ENCODE data around the gene NOL3. TPM values are rescaled to one million over a fixed set of nuclear protein-coding genes. Genes with fewer than 3 reads are reported as not detected.

The NOL3 gene
- total RNA-seq (2022; extraction: Qiagen RNA extraction; ENCODE audit: low read depth), result 44.9 to 52.4 TPM (median 50.2 TPM) in 5 replicates

GRCh38 chr16:67170168-67170948 is at the start of gene NOL3:
TSS of gene NOL3 (plus strand) at chr16:67170538.

GRCh38 chr16:67150833-67151396 is 19.4 kb upstream of the NOL3 start, which contains the start of gene B3GNT9:
TSS of gene B3GNT9 (minus strand) at chr16:67150998. CDS start at chr16:67150485, 513 bp downstream.

GRCh38 chr16:67164599-67165061 is 5.7 kb upstream of the NOL3 start, which contains the start of gene HSF4:
TSS of gene HSF4 (plus strand) at chr16:67164745. CDS start at chr16:67164812, 67 bp downstream.

GRCh38 chr16:67183627-67184452 is 13.5 kb downstream of the NOL3 start, which contains the start of gene MATCAP1:
TSS of gene MATCAP1 (minus strand) at chr16:67183963. CDS start at chr16:67180610, 3,353 bp downstream.

GRCh38 chr16:67190041-67190440 is 19.7 kb downstream of the NOL3 start, which contains the start of gene EXOC3L1:
TSS of gene EXOC3L1 (minus strand) at chr16:67190136. CDS start at chr16:67189676, 460 bp downstream.

GRCh38 chr16:67191995-67192681 is 21.8 kb downstream of the NOL3 start, which contains the start of gene E2F4:
TSS of gene E2F4 (plus strand) at chr16:67192155. CDS start at chr16:67192228, 73 bp downstream.

GRCh38 chr16:67199011-67199807 is 28.9 kb downstream of the NOL3 start, which contains the start of gene ELMO3:
TSS of gene ELMO3 (plus strand) at chr16:67199131. CDS start at chr16:67199327, 196 bp downstream.

Other genes with a start within 250 kb of the NOL3 start
- gene RRAD, start 245.0 kb upstream of the NOL3 start, total RNA-seq (2022; extraction: Qiagen RNA extraction; ENCODE audit: low read depth), result 7.2 to 19.8 TPM (median 11.7 TPM) in 5 replicates
- 121 to 175 TPM (median 171 TPM) in 5 replicates for gene CIAO2B, start 236.1 kb upstream of the NOL3 start, total RNA-seq (2022; extraction: Qiagen RNA extraction; ENCODE audit: low read depth)
- 27.5 to 30.8 TPM (median 28.4 TPM) in 5 replicates for gene CES2, start 235.0 kb upstream of the NOL3 start, total RNA-seq (2022; extraction: Qiagen RNA extraction; ENCODE audit: low read depth)
- gene CES3, start 209.3 kb upstream of the NOL3 start, total RNA-seq (2022; extraction: Qiagen RNA extraction; ENCODE audit: low read depth), result 1.7 to 2.3 TPM (median 2.0 TPM) in 5 replicates
- 1.3 to 2.1 TPM (median 1.6 TPM) in 5 replicates for gene CES4A, start 181.9 kb upstream of the NOL3 start, total RNA-seq (2022; extraction: Qiagen RNA extraction; ENCODE audit: low read depth)
- 45.0 to 53.6 TPM (median 50.3 TPM) in 5 replicates for gene CBFB, start 141.4 kb upstream of the NOL3 start, total RNA-seq (2022; extraction: Qiagen RNA extraction; ENCODE audit: low read depth)
- 22.2 to 24.5 TPM (median 23.4 TPM) in 5 replicates for gene PHAF1, start 60.6 kb upstream of the NOL3 start, total RNA-seq (2022; extraction: Qiagen RNA extraction; ENCODE audit: low read depth)
- 5.7 to 8.5 TPM (median 7.9 TPM) in 5 replicates for gene B3GNT9, start 19.5 kb upstream of the NOL3 start, total RNA-seq (2022; extraction: Qiagen RNA extraction; ENCODE audit: low read depth)
- 10.7 to 20.7 TPM (median 20.5 TPM) in 5 replicates for gene TRADD, start 10.6 kb upstream of the NOL3 start, total RNA-seq (2022; extraction: Qiagen RNA extraction; ENCODE audit: low read depth)
- 5.2 to 9.5 TPM (median 8.5 TPM) in 5 replicates for gene FBXL8, start 10.6 kb upstream of the NOL3 start, total RNA-seq (2022; extraction: Qiagen RNA extraction; ENCODE audit: low read depth)
- gene HSF4, start 5.8 kb upstream of the NOL3 start, total RNA-seq (2022; extraction: Qiagen RNA extraction; ENCODE audit: low read depth), result 11.9 to 16.0 TPM (median 14.6 TPM) in 5 replicates
- gene MATCAP1, start 13.4 kb downstream of the NOL3 start, total RNA-seq (2022; extraction: Qiagen RNA extraction; ENCODE audit: low read depth), result 3.6 to 8.0 TPM (median 5.9 TPM) in 5 replicates
- gene EXOC3L1, start 19.6 kb downstream of the NOL3 start, total RNA-seq (2022; extraction: Qiagen RNA extraction; ENCODE audit: low read depth), result 0.07 to 0.48 TPM in 2 of 5 replicates, not detected in the others
- 75.9 to 98.6 TPM (median 92.7 TPM) in 5 replicates for gene E2F4, start 21.6 kb downstream of the NOL3 start, total RNA-seq (2022; extraction: Qiagen RNA extraction; ENCODE audit: low read depth)
- 0.66 to 1.4 TPM (median 1.3 TPM) in 5 replicates for gene ELMO3, start 28.6 kb downstream of the NOL3 start, total RNA-seq (2022; extraction: Qiagen RNA extraction; ENCODE audit: low read depth)
- gene TMEM208, start 56.6 kb downstream of the NOL3 start, total RNA-seq (2022; extraction: Qiagen RNA extraction; ENCODE audit: low read depth), result 78.6 to 101 TPM (median 94.1 TPM) in 5 replicates
- 40.1 to 51.6 TPM (median 48.9 TPM) in 5 replicates for gene FHOD1, start 76.9 kb downstream of the NOL3 start, total RNA-seq (2022; extraction: Qiagen RNA extraction; ENCODE audit: low read depth)
- 1.2 to 1.7 TPM (median 1.6 TPM) in 5 replicates for gene SLC9A5, start 78.4 kb downstream of the NOL3 start, total RNA-seq (2022; extraction: Qiagen RNA extraction; ENCODE audit: low read depth)
- gene PLEKHG4, start 109.0 kb downstream of the NOL3 start, total RNA-seq (2022; extraction: Qiagen RNA extraction; ENCODE audit: low read depth), result 15.2 to 22.1 TPM (median 18.3 TPM) in 5 replicates
- 0.06 to 0.46 TPM (median 0.22 TPM) in 5 replicates for gene KCTD19, start 156.2 kb downstream of the NOL3 start, total RNA-seq (2022; extraction: Qiagen RNA extraction; ENCODE audit: low read depth)
- gene LRRC36, start 156.3 kb downstream of the NOL3 start, total RNA-seq (2022; extraction: Qiagen RNA extraction; ENCODE audit: low read depth), result 0.13 to 0.27 TPM (median 0.14 TPM) in 3 of 5 replicates, not detected in the others
- 8.4 to 13.5 TPM (median 11.8 TPM) in 5 replicates for gene TPPP3, start 223.0 kb downstream of the NOL3 start, total RNA-seq (2022; extraction: Qiagen RNA extraction; ENCODE audit: low read depth)
- 5.8 to 9.2 TPM (median 6.1 TPM) in 5 replicates for gene ZDHHC1, start 245.9 kb downstream of the NOL3 start, total RNA-seq (2022; extraction: Qiagen RNA extraction; ENCODE audit: low read depth)